Stimulated activated CD4-positive, alpha-beta T cell treated with anti-CD3 and anti-CD28 coated beads, Interleukin-4, amount 100 ng/mL, for 4 hours (primary cell): Measurements from ENCODE around the gene UBE2I.
"Not testable (repeated sequence)": the region's sequence is repeated elsewhere in the genome, so short reads cannot be mapped to it uniquely, and the experiment has no call there.

ENCODE experiments used
- DNase-seq, 2 experiments: peaks; one replicate each; pipeline ENCODE4 v3.0.0-alpha.2; 2020

The UBE2I gene

GRCh38 chr16:1314399-1315068 lies 5.1 kb downstream of the UBE2I start:
- DNase-seq: no peak

GRCh38 chr16:1315081-1316032 lies 5.9 kb downstream of the UBE2I start:
- DNase-seq: no peak

GRCh38 chr16:1316033-1316405 lies 6.6 kb downstream of the UBE2I start:
- no peak for DNase-seq

- DNase-seq: no peak
These were observed 8.2 kb downstream of the UBE2I start for GRCh38 chr16:1317479-1318267.

GRCh38 chr16:1318268-1318545 lies 8.8 kb downstream of the UBE2I start:
- DNase-seq: no peak

- no peak for DNase-seq
These were observed 9.6 kb downstream of the UBE2I start for GRCh38 chr16:1319041-1319440.

- no peak for DNase-seq
These were observed 10.7 kb downstream of the UBE2I start for GRCh38 chr16:1320097-1320496.

GRCh38 chr16:1320658-1321240 lies 11.3 kb downstream of the UBE2I start:
- DNase-seq: no peak

GRCh38 chr16:1322407-1322806 lies 13.0 kb downstream of the UBE2I start:
- DNase-seq: no peak

GRCh38 chr16:1323296-1324239 lies 14.1 kb downstream of the UBE2I start:
- no peak for DNase-seq

GRCh38 chr16:1324286-1324826 lies 14.9 kb downstream of the UBE2I start:
- no peak for DNase-seq

- DNase-seq: no peak
These were observed 15.8 kb downstream of the UBE2I start for GRCh38 chr16:1325261-1325660.

- no peak for DNase-seq
These were observed 16.4 kb downstream of the UBE2I start for GRCh38 chr16:1325673-1326371.

- no peak for DNase-seq
These were observed 17.0 kb downstream of the UBE2I start for GRCh38 chr16:1326391-1326790.

GRCh38 chr16:1326946-1327618 lies 17.6 kb downstream of the UBE2I start:
- DNase-seq: no peak

- no peak for DNase-seq
These were observed 18.1 kb downstream of the UBE2I start for GRCh38 chr16:1327619-1327947.

- DNase-seq: not testable (repeated sequence)
These were observed 18.7 kb downstream of the UBE2I start for GRCh38 chr16:1328136-1328535.

GRCh38 chr16:1328961-1329360 lies 19.5 kb downstream of the UBE2I start:
- DNase-seq: not testable (repeated sequence)

- no peak for DNase-seq
These were observed 21.0 kb downstream of the UBE2I start for GRCh38 chr16:1330260-1330914.
